GM10266 (cell line): ENCODE data around the gene STARD13.

ENCODE experiments used
- DNase-seq: peaks from one replicate; pipeline ENCODE4 v3.0.0; 2012; ENCODE audit errors: extremely low spot score
- CTCF ChIP-seq: IDR thresholded peaks from 2 replicates; pipeline ENCODE4 v1.5.1; 2012; ENCODE audit warnings: mild to moderate bottlenecking, low read depth; ENCODE audit not compliant: control insufficient read depth, insufficient read depth; ENCODE audit errors: missing control alignments

The STARD13 gene

DNA sequence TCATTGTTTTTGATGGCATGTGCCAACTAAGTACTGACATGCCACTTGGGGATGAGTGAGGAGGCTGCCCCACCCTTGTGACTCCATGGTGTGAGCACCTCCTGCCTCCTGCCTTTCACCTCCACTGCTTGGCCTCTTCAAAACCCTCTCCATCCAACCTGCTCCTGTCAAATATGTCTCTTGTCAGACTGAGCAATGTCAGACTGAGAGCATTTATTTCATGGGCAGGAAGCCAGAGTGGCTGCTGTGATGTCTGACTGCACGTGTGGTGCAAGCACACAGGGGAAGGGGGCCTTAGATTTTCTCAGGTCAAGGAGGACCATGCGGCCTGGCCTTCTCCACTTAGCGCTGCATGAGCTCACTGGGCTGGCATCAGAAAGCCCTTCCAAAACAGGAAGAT, 68.3 kb downstream of the STARD13 start:
- TF ChIP-seq CTCF, result no peak
- DNase-seq, result no peak

- DNase-seq, result no peak
- TF ChIP-seq CTCF, result no peak
These were observed 71.8 kb downstream of the STARD13 start for GRCh38 chr13:33213797-33214196.

GRCh38 chr13:33213024-33213768, 72.4 kb downstream of the STARD13 start:
- no peak for TF ChIP-seq CTCF
- no peak for DNase-seq

GRCh38 chr13:33212396-33212795, 73.2 kb downstream of the STARD13 start:
- TF ChIP-seq CTCF, result no peak
- DNase-seq, result no peak

DNA sequence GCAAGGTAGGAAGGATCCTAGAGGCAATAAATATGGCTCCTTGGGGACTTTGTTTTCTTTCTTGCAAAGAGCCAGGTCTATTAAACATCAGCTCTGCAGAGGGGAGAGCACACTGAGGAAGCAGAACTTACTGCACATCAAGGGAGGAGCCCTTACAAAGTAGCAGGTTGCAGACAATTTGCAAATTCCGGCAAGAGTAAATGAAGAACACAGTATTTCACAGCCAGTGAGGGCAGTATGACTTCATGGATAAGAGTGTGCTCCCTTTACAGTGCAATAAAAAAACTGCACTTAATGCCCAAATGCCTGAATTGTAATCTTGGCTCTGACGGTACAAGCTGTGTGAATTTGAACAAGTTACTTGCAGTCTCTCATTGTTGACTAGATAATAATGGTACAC, 75.5 kb downstream of the STARD13 start:
- TF ChIP-seq CTCF, result no peak
- DNase-seq, result no peak

GRCh38 chr13:33208290-33209220, 77.0 kb downstream of the STARD13 start:
- no peak for TF ChIP-seq CTCF
- DNase-seq, result no peak

- no peak for DNase-seq
- TF ChIP-seq CTCF, result no peak
These were observed 78.0 kb downstream of the STARD13 start for GRCh38 chr13:33207615-33207961.
